Upper lobe of left lung (tissue), 4 donors: ENCODE data around the gene ELN.

Experiments
- CTCF ChIP-seq, 6 experiments: fragments of 450-650 bp in 4 of 6; fragments of 200-600 bp in 2 of 6; sonication (generic) in 2 of 6; IDR thresholded peaks; one replicate each; pipeline ENCODE4 v1.5.1; 2016 to 2019; ENCODE audit warnings: antibody characterized with exemption in 6 of 6
- POLR2A ChIP-seq, 4 donors: fragments of 450-650 bp; IDR thresholded peaks; one replicate each; pipeline ENCODE4 v1.5.1; 2016 to 2017; ENCODE audit warnings: antibody characterized with exemption in 4 of 4, mild to moderate bottlenecking in 2 of 4
- POLR2AphosphoS5 ChIP-seq, 2 donors: sonication (generic); formaldehyde crosslinking; IDR thresholded peaks; one replicate each; pipeline ENCODE4 v1.5.1; 2017; ENCODE audit warnings: antibody characterized with exemption in 2 of 2

GRCh38 chr7:74029089-74029785, 1.3 kb downstream of the ELN start:
- TF ChIP-seq CTCF (IDR thresholded peaks at IDR 0.05), result no peak
- TF ChIP-seq POLR2AphosphoS5 (IDR thresholded peaks at IDR 0.05), result no peak
- TF ChIP-seq POLR2A (IDR thresholded peaks at IDR 0.05), result no peak
